Measurements from ENCODE around the gene ALOX5AP.

DNA sequence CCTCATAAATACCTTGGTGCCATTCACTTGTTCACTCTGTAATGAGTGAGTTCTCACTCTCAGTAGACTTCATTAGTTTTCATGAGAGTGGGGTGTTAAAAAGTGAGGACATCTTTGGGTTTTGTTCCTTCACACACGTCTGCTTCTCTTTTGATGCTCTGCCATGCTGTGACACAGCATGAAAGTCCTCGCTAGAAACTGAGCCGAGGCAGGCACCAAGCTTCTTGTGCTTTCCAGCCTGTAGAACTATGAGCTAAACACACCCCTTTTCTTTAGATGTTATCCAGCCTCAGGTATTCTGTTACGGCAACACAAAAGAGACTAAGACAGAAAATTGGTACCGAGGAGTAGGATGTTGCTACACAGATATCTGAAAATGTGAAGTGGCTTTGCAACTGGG is 43.7 kb downstream of the ALOX5AP start:
- TF ChIP-seq CTCF (IDR thresholded peaks at IDR 0.05; ENCODE audit: low read length): no peak
- no peak for TF ChIP-seq EZH2 (optimal IDR thresholded peaks at IDR 0.05; ENCODE audit: low read depth, low read length)

Measured in MM.1S (cell line).